HG03097 (cell line): ENCODE data around the gene SUSD6.
A peak's percentile ranks its signal among the peaks of the same experiment; 100 is the strongest.
"Not testable (repeated sequence)": the region's sequence is repeated elsewhere in the genome, so short reads cannot be mapped to it uniquely, and the experiment has no call there.

Experiments
- ATAC-seq: cut with Tn5 transposase; IDR thresholded peaks from one replicate; pipeline ENCODE4 v1.9.1; 2021; ENCODE audit not compliant: unreplicated experiment, low FRiP score

Gene SUSD6

DNA sequence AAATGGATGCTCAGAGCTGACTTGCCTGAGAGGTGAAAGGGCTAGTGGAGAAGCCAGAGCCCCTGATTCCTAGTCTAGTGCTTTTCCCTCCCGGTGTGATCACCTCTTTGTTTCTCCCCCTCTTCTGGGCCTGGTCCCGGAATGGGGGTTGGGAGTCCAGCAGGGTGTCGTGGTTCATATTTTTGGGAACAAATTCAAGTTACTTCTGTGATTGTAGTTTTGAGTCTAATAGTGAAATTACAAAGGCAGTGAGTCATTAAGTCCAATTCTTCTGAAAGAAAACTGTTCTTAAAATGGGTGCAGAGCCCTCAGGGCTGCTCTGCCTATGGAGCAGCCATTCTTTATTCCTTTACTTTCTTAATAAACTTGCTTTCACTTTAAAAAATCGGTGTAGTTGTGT lies 7.6 kb downstream of the SUSD6 start:
- no peak for ATAC-seq

DNA sequence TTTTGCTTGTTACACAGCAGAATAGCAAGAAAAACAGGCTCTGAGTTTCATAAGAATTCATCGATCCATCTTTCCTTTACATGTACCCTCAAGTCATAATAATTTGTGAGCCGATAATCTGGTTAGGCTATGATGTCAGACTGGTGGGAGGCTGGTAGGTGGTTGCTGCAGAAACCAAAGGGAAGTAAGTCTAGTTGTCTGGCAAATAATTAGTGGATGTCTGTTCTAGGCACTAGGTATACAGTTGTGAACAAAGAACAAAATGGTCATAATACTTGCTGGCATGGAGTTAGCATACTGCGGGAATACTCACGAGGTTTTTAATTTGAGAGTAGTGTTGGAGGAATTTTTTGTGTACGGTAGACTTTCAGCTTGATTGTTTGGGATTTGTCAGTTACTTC lies 8.8 kb downstream of the SUSD6 start:
- no peak for ATAC-seq

DNA sequence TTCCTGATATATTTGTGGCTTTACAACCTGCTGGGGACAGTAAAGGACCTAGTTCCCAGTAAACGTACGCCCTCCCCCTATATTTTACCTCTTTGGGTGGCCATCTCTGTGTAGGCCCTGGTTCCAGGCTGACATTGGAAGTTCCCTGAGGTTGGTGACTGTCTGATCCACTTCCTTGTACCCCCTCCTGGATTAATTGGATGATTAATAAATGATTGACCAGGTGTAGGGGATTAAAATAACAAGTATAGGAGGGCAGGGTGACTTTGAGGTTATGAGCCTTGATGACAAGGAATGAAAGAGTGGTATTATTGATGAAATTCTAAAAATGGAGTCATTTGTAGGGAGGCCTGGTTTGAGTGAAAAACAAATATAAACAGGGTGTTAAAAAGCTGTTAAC lies 9.6 kb downstream of the SUSD6 start:
- ATAC-seq: no peak

DNA sequence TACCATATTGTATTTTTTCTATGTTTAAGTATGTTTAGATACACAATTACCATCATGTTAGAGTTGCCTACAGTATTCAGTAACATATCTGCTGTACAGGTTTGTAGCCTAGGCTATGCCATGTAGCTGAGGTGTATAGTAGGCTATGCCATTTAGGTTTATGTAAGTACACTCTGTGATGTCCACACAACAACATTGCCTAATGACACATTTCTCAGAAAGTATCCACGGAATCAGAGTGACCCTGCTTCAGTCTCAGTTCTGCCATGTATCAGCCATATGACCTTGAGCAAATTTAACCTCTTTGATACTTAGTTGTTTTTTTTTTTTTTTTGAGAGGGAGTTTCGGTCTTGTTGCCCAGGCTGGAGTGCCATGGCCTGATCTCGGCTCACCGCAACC lies 12.7 kb downstream of the SUSD6 start:
- no peak for ATAC-seq

DNA sequence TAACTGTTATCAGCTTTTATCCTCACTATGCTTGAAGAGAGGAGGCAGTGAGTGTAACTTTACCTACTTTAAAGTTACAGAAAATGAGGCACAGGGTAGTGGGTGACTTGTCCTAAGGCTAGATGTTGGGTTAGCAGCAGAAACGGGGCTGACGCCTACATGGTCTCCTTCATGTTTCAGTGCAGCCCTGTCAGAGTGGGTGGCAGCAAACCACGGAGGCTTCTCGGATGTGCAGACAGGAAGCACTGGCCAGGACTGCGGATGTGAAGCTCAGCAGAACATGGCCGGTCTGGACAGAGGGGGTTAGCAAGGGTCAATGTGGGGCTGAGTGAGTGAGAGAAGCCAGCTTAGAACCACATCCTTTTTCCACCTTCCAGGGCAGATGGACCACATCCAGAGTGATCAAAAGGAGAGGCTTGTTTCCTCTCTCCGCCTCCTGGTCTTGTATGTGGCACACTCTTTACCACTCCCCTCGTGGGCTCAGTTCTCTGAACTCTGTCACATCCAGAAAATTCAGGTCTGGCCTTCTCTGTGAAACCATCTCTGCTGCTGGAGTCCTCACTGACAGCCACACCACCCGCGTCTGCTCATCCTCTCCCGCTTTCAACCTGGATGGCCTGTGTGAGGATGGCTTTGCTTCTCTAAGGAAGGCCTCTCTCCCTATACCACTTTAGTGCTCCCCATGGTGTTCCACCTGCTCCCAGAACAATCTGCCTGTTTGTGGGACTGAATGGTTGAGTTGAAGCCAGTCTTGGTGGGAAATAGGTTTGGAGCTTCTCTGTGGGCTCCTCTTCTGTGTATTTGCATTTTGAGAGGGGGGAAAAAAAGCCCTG lies 14.1 kb downstream of the SUSD6 start:
- ATAC-seq: peak; percentile 84

DNA sequence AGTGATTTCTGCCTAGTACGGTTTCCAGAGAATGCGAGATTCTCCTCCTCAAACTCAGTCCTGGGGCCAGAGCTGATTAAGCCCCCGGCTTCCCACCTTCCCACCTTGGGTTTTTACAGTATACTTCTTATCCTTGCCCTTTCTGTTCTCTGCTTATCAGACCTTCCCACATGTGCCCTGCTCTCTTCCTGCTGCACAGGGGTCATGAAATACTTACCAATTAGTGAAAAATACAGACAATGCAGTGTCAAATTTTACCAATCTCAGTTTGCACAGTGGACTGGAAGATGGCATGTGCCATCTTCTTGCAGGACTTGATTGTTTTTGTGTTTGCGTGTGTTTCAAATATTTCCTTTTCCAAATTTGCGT lies 14.7 kb downstream of the SUSD6 start:
- no peak for ATAC-seq

DNA sequence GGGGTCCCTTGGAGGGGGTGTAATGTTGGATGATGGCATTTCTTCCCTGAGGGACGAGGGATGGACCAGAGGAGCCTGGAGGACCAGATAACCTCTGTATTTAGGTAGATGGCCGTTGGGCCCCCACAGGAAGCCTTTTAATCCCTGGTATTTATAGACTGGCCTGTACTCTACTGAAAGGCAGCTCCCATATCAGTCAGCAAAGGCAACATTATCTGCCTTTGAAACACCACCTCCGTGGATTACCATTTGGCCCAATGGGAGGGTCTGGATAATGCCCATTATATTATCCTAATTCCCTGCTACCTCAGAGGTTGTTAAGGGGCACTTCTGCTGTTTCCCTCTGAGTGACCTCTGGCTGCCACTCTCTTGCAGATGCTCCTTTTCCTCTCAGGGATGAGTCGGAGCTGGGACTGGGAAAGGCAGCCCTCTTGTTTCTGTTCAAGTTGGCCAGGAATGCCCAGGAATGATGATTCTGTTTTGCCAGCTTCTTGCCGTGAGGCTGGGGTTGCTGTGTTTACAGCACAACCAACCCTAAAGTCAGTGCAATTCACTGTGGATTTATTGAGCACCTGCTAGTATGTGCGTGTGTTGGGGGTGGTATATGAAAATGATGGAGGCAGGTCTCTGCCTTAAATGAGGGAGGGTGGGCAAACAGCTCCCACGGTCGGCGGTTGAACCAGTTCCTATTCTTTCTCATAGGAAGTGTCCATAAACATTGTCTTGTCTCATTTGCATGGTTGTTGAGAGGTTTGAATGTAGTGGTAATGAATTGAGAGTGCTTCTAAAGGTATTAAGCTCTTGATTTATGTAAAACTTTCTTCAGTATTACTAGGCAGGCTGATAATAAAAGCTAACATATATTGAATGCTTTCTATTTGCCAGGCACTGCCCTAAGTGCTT lies 18.1 kb downstream of the SUSD6 start:
- ATAC-seq: no peak

DNA sequence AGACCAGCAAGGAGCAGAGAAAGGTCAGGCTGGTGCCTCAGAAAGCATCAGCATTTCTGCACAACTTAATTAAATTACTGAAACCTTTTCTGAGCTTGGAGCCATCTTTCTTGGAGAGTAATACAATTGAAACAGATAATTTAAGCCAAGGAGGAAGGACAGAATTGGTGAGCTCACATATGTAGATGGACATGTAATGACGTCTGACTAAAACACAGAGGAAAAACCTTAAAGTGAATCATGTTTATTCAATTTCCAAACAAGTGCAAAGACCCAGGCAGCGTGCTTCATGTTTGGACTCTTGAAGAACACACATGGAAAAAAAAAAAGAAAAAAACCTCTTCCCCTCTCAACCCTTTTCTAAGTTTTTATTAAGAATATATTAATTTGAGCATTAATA lies 19.0 kb downstream of the SUSD6 start:
- no peak for ATAC-seq

DNA sequence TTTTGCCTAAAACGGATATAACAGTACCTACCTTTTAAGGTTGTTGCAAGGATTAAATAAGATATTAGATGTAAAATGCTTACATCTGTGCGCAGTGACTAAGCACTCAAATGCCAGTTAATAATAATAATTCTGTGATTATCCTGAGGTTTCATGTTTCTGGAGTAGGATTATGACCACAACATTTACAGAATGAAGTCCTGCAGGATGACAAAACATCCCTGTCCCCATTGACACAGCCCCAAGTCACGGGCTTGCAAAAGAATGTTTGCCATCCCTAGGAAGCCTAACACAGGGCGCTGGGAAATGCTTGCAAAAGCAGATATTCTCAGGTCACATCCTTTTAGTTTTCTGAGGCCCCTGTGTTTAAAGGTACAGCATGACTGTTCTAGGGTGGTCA lies 20.1 kb downstream of the SUSD6 start:
- no peak for ATAC-seq

DNA sequence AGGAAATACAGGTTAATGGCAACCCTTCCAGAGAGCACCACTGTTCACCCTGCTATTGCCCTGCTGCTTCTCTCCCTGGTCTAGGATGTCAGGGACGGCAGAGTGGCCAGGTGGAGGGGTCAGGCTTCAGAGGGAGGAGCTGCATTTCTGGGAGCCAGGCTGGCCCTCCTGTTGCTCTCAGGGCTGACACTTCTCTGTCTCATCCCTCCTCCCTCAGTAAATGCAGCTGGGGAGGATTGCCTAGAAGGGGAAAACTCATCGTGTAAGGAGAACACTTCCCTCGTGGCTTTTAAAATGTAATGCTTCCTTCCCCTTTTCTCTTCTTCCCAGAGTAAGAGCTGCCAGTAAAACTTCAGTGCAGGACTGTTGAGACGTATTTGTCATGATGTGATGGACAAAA lies 20.8 kb downstream of the SUSD6 start:
- ATAC-seq: no peak

DNA sequence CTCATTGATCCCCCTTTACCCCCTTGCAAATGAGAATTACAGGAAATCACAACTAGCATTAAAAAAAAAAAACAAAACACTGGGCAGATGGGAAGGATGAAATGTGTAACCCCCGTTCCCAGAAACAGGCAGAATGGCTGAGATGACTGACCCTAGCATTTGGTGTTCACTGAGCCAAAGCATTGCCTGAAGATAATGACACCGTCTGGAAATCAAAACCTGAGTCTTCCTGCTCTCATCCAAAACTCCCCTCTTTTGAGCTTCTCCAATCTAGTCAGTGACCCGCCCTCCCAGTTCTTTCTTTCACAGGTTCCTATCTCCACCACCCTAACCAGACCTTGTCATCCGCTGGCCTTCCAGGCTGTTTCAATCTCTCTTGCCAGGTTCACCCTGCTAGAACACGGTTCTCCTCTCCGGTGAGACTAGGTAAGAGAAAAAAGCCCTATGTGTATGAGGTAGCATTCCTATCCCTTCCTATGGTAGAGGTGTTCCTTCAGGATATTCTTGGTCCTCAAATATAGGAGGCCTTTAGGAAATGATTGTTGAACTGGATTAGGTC lies 21.3 kb downstream of the SUSD6 start:
- ATAC-seq: no peak

DNA sequence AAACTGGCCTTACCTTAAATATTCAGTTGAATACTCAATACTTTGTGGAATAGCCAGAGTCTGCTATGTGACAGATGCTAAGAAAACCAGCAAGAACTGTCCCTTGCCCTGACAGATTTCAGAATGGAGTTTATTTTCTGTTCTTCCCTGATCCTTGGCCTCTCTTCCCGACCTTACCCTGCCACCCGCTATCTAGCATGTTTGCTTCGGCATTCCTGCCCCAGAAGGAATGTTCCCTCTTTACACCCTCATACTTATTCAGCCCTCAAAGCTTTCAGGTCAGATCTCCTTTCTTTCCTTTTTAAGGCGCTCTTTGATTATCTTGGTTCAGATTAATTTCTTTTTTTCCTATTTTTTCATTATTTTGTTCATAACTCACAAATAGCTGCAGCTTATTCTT lies 21.8 kb downstream of the SUSD6 start:
- ATAC-seq: no peak

DNA sequence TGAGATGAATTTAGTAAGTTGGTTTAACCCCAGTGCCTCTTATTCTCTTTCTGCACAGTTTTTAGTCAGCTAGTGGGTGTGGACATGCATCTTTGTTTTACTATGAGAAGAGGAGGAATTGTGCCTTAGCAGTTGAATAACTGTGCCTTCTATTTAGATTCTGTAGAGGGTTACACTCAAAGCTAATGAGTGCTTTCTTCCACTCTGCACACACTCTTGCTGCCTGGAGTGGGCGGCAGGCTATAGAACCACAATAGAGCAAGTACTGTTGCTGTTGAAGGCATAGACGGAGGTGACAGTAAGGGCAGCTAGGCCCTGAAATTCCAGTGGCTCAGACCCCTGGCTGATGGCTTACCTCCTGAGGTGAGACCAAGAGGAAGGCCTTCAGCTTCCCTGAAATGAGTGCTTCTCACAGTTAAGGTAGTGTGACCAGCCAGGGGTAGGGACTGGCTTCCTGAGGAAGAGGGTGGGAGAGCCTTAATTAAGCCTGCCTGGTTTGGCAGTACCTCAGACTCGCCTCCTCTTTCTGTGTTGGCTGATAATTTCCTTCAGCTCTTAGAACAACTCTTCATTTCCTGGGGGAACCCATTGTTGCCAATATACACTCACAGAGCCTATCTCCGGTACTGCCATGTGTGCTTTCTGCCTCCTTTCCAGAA lies 24.7 kb downstream of the SUSD6 start:
- no peak for ATAC-seq

DNA sequence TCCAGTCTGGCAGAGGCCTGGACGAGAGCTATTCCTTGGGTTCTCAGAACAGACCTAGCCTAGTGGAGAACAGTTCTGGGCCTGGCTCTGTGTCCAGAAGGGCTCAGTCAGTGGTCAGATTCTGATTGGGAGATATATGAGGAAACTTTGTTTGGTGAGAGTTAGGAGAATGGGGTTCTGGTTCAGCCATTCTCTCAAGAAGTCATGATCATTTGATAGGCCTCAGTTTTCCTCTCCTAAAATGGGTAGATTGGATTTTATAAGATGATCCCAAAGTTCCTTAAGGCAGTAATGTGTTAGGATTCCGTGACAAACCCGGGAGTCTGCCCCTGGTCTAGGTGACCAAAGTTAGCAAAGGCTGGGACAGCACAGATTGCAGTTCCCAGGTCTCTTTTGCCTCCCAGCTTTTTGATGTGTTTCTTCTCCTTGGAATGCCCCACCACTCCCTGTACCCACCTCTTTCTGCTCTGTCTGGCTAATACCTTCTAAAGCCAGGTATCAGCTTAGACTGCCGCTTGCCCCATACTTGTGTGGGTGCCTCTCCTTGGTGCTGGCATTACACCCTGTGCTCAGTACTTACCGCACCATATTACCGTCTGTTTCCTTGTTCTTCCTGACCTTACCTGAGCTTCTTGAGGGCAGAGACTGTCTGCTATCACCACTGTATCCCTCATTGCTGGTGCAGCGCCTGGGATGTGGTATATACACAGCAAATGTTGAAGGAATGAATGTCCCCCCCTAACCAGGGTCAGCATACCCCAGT lies 25.5 kb downstream of the SUSD6 start:
- no peak for ATAC-seq

DNA sequence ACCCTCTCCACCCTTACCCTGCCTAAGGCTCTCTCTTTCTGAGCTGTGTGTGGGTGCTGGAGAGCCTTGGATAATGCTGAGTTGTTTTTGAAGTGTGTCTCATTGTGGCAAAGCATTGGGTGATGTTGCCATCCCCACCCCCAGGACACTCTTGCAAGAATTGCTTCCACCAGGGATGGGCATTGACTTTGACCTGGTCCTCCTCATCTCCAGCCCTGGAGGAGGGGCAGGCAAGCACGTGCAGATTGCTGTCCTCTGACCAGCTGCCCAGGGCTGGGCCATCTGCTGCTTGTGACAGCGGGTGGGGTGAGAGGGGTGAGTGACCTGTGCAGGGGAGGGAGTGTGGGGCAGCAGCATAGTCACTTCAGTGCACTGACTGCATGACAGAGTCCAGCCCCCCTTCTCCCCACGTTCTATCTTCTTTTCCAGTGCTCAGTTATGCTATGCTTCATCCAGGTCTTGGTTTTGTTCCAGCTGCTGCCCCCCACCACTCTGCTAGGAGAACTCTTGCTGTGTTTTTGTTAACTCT lies 26.2 kb downstream of the SUSD6 start:
- no peak for ATAC-seq

DNA sequence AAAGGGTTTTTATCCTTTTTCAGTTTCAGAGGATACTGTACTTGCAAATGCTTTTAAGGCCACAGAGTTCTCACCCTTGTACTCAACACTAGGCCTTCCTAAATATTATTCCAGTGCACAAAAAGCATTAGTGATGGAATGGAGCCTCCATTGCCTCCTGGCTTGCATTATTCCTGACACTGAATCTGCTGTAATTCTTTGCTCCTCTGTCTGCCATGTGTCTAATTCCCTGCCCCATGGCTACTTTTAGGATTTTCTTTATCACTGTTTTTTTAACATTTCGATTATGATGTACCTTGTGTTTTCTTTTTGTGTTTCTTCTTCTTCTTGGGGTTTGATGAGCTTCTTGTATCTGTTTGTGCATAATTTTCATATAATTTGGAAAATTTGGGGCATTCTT lies 29.5 kb downstream of the SUSD6 start:
- no peak for ATAC-seq

DNA sequence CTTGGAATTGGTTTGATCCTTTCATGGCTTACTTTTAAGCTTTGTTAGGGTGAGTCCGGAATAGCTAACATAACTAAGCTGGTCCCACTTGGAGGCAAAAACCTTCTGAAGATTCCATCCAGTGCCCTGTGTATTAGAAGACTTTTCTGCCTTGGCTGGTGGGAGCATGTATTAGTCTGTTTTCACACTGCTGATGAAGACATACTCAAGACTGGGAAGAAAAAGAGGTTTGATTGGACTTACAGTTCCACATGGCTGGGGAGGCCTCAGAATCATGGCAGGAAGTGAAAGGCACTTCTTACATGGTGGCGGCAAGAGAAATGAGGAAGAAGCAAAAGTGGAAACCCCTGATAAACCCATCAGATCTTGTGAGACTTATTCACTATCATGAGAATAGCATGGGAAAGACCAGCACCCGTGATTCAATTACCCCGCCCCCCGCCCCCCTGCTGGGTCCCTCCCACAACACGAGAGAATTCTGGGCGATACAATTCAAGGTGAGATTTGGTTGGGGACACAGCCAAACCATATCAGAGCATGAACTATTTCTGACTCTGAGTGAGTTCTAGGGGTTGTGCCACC lies 30.9 kb downstream of the SUSD6 start:
- not testable (repeated sequence) for ATAC-seq

DNA sequence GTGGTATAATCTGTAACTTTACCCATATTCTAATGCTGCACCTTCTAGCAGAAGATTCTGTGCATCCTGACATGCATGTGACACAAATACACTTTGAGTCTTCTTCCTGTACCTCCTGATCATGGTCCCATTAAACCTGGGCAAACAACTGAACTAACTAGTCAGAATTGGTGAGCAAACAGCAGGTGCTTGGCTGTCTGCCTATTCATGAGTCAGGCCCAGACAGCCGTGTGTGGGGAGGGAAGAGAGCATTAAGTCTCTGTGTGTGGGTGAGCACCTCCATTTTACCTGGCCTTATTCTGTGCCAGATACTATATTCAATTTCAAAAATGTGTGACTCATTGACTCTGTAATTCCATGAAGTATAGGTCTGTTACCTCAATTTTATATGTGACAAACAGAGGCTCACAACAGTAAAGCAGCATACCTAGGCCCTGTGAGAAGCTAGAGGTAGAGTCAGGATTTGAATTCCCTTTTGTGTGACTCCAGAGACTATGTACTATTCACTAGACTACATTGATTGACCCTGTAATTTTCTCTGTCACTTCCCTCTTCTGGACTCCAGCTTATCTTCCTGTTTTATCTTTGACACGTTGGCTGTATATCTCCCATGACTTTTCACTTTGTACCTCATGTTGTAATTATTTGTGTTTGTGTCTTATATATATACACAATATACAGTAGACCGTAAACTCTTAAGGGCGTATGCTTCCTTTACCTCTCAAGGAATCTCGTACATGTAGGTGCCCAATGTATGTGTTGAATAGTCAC lies 32.2 kb downstream of the SUSD6 start:
- ATAC-seq: no peak

DNA sequence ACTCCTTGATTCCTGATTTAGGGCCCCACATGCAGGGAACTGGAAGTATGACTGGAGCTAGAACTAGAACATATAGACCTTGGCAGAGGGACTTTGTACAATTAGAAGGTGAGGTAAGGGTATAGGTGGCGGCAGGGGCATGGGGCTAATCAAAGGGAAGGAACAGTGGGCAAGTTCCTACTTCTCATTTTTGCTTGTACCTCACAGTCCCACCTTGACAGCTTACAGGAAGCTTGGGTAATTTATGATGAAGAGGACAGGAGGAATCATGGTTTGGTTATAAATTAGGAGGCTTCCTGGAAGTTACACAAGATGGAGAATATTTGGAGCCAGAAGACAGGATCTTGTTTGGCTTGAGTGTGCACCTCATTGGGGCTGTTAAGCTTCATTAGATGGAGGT lies 33.4 kb downstream of the SUSD6 start:
- no peak for ATAC-seq
